ENCODE data around the gene OPN5. TPM values are rescaled to one million over a fixed set of nuclear protein-coding genes. Genes with fewer than 3 reads are reported as not detected.

OPN5 gene
- total RNA-seq, 2 experiments from 2014 or later: not detected

DNA sequence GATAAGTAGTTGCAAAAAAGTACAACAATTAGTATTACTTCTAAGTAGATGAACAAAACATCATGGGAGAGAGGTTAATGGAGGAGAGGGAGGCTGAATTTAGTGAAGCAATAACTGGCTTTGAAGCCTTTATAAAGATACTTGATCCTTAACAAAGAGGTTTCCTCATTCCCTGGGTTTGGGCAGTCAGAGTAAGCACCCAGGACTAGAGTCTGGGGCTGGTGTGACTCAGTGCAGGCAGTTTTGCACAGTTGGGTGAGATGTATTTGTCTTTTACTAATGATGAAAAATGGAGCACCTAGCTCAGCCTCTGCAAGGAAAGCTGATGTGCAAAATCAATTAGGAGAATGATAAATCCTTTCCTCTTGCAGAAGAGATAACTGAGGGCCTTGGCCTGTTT is 11.8 kb upstream of the OPN5 start:
- TF ChIP-seq, protein P1, sequence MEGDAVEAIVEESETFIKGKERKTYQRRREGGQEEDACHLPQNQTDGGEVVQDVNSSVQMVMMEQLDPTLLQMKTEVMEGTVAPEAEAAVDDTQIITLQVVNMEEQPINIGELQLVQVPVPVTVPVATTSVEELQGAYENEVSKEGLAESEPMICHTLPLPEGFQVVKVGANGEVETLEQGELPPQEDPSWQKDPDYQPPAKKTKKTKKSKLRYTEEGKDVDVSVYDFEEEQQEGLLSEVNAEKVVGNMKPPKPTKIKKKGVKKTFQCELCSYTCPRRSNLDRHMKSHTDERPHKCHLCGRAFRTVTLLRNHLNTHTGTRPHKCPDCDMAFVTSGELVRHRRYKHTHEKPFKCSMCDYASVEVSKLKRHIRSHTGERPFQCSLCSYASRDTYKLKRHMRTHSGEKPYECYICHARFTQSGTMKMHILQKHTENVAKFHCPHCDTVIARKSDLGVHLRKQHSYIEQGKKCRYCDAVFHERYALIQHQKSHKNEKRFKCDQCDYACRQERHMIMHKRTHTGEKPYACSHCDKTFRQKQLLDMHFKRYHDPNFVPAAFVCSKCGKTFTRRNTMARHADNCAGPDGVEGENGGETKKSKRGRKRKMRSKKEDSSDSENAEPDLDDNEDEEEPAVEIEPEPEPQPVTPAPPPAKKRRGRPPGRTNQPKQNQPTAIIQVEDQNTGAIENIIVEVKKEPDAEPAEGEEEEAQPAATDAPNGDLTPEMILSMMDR (IDR thresholded peaks at IDR 0.05): no peak
- intact Hi-C loops (cut with micrococcal nuclease): no loop called here
- no peak for ATAC-seq
- Mint-ChIP-seq H3K27ac (no peak overlapping the region), H3K4me1 (ENCODE audit: low read depth) (no peaks in the 10 kb centered on the region), H3K27me3 (peaks cover 6% of the 10 kb centered on the region), H3K4me3 (no peak overlapping the region), H3K36me3 (ENCODE audit: low read depth) (no peaks in the 10 kb centered on the region), H3K9me3 (peaks cover 2% of the 10 kb centered on the region)
- DNase-seq: no peak
- ChIA-PET POLR2A (no interaction called here), CTCF (interaction anchor here (1.4 kb wide), 1 partner anchor 10 kb away, joined by 3 read pairs; no protein-coding TSS in a partner anchor)

DNA sequence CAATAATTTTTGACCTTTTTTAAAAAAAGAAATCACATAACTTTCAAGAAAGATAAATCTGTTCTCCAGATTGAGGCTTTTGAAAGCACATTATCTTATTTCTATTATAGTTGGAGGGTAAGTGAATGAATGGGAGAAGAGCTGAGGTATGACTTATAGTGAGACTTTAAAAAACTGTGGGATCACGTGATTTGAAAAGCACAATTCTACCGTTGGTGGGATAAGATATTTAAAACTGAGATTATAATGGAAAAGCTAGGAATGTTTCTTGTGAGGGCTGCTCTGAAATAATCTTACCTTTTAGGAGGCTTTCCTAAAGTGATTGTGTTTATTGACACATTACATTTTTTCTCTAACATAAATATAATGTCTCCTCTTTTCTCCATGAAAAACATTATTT is 9.5 kb upstream of the OPN5 start:
- Mint-ChIP-seq H3K36me3 (ENCODE audit: low read depth) (no peaks in the 10 kb centered on the region), H3K9me3 (no peaks in the 10 kb centered on the region), H3K27ac (no peak overlapping the region), H3K4me3 (no peak overlapping the region), H3K27me3 (peaks cover 3% of the 10 kb centered on the region), H3K4me1 (ENCODE audit: low read depth) (no peaks in the 10 kb centered on the region)
- DNase-seq: no peak
- ChIA-PET CTCF (interaction anchor here (1.2 to 4.4 kb wide), 4 partner anchors 8 to 359 kb away, joined by 3 to 15 read pairs (median 11); no protein-coding TSS in a partner anchor), POLR2A (no interaction called here)
- intact Hi-C loops (cut with micrococcal nuclease): no loop called here
- TF ChIP-seq, protein P1 (IDR thresholded peaks at IDR 0.05): no peak
- ATAC-seq: no peak

DNA sequence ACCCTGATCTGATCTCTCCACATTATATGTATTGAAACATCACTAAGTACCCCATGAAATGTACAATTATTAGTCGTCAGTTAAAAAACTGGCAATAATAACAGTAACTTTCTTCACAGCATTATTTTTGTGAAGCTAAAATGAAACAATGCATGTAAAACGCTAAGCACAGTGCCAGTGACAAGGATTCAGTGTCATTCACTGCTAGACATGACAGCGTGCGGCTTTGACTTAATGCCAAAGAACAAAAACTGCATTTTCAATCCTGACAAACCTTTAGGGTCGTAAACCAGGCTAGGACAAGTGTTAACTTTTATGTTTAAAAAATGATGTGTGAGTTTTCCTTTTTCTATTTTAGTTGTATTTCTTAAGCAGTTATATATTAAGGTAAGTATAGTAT is 8.8 kb upstream of the OPN5 start:
- Mint-ChIP-seq H3K4me3 (no peak overlapping the region), H3K27ac (no peak overlapping the region), H3K36me3 (ENCODE audit: low read depth) (no peaks in the 10 kb centered on the region), H3K9me3 (no peaks in the 10 kb centered on the region), H3K4me1 (ENCODE audit: low read depth) (no peaks in the 10 kb centered on the region), H3K27me3 (peaks cover 3% of the 10 kb centered on the region)
- ChIA-PET POLR2A (no interaction called here), CTCF (interaction anchor here (1.2 to 4.4 kb wide), 4 partner anchors 8 to 359 kb away, joined by 3 to 15 read pairs (median 11); no protein-coding TSS in a partner anchor)
- TF ChIP-seq, protein P1 (IDR thresholded peaks at IDR 0.05): no peak
- DNase-seq (no peak), ATAC-seq (no peak)
- intact Hi-C loops (cut with micrococcal nuclease): no loop called here

DNA sequence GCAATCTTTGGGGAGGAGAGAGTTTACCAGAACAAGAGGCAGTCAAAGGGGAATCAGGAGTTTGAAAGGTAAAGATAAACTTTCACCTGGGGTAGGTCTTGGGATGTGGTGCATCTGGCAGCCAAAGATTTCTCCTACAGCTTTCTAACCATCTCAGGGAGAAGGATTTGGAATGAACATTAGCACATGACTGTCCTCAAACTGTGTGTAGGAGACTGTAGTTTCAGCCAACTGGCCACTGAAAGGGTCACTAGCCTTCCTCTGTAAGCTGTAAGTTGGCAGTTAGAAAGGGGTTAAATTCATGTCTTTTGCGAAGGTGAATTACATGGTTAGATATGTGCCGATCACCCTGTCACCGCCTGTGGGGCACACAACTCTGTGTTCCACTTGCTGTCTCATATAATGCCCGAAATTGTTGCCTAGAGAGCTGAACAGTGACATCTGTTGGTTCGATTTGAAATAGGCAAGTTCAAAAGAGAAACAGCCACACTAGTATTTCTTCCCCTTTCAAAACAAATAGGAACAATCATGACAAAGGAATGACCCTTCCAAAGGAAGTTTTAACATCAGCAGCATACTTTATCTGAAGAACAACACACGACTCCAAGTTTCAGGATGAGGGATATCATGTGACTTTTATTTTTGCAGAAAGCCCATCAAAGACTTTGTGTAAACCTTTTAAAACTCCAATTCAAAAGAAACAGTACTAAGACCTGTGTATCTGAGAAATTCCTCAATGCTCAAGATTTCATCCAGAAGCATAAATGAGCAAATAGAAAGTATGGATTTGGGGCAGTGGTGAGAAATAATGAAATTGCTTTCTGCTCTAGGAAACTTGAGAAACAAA is 1.1 kb upstream of the OPN5 start:
- intact Hi-C loops (cut with micrococcal nuclease): loop anchor here (1.0 kb wide), 2 partner anchors 149 to 366 kb away; no protein-coding TSS in a partner anchor
- ChIA-PET POLR2A (no interaction called here), CTCF (interaction anchor here (0.7 to 6.7 kb wide), 23 partner anchors 9 to 424 kb away, joined by 3 to 103 read pairs (median 4); partner anchors contain the start of gene ADGRF4)
- H3K4me3 Mint-ChIP-seq: no peak overlapping the region
- peaks cover 11% of the 10 kb centered on the region for H3K27me3 Mint-ChIP-seq
- H3K9me3 Mint-ChIP-seq: no peaks in the 10 kb centered on the region
- no peaks in the 10 kb centered on the region for H3K36me3 Mint-ChIP-seq (ENCODE audit: low read depth)
- DNase-seq: peak; percentile 56
- TF ChIP-seq, protein P1 (IDR thresholded peaks at IDR 0.05): peak; percentile 56
- H3K27ac Mint-ChIP-seq: no peak overlapping the region
- peak; percentile 97 for ATAC-seq
- H3K4me1 Mint-ChIP-seq (ENCODE audit: low read depth): peaks cover 5% of the 10 kb centered on the region

DNA sequence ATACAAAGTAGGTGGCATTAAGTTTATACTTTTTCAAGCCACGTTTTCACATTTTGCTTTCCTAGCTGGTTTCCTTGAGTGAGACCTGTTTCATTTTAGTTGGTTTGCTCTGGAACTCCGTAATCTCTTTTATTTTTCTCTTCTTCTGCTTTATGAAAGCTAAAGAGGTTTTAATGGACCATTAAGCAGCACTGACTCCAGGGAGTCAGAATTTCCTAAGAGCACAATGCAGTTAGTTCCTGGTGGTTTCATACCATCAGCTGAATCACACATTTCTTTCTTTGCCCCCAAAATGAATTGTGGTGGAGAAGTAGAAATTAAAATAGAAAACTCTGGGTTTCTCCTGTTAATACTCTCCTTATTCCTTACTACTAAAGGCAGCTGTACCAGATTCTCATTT is 3.4 kb downstream of the OPN5 start:
- H3K4me3 Mint-ChIP-seq: no peak overlapping the region
- ATAC-seq (no peak), DNase-seq (no peak)
- H3K27ac Mint-ChIP-seq: no peak overlapping the region
- H3K4me1 Mint-ChIP-seq (ENCODE audit: low read depth): peaks cover 7% of the 10 kb centered on the region
- no peaks in the 10 kb centered on the region for H3K36me3 Mint-ChIP-seq (ENCODE audit: low read depth)
- no peaks in the 10 kb centered on the region for H3K9me3 Mint-ChIP-seq
- TF ChIP-seq, protein P1 (IDR thresholded peaks at IDR 0.05): no peak
- intact Hi-C loops (cut with micrococcal nuclease): no loop called here
- H3K27me3 Mint-ChIP-seq: peaks cover 27% of the 10 kb centered on the region
- ChIA-PET POLR2A (no interaction called here), CTCF (interaction anchor here (4.6 kb wide), 1 partner anchor 155 kb away, joined by 35 read pairs; no protein-coding TSS in a partner anchor)
